Right forelimb (tissue), 1 donor: ENCODE results near the gene HGD.
"Not testable (repeated sequence)": the region's sequence is repeated elsewhere in the genome, so short reads cannot be mapped to it uniquely, and the experiment has no call there.

Source experiments
- DNase-seq: peaks from one replicate; pipeline ENCODE4 v3.0.0-alpha.2; 2018

HGD gene

GRCh38 chr3:120678331-120678947 is 3.6 kb downstream of the HGD start:
- DNase-seq = no peak

DNA sequence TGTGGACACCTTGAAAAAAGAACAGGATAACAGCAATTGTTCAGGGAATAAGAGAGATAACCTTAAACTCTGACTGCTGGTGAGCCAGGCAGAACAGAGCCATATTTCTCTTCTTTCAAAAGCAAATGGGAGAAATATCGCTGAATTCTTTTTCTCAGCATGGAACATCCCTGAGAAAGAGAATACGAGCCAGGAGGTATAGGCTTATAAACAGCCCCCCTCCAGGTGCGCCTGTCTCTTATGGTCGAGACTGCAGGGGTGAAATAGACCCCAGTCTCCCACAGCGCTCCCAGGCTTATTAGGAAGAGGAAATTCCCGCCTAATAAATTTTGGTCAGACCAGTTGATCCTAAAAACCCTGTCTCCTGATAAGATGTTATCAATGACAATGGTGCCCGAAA is 4.8 kb downstream of the HGD start:
- not testable (repeated sequence) for DNase-seq

GRCh38 chr3:120673116-120673515 is 8.9 kb downstream of the HGD start:
- DNase-seq = no peak

- DNase-seq = no peak
Observed at GRCh38 chr3:120670576-120670975, 11.5 kb downstream of the HGD start.

DNA sequence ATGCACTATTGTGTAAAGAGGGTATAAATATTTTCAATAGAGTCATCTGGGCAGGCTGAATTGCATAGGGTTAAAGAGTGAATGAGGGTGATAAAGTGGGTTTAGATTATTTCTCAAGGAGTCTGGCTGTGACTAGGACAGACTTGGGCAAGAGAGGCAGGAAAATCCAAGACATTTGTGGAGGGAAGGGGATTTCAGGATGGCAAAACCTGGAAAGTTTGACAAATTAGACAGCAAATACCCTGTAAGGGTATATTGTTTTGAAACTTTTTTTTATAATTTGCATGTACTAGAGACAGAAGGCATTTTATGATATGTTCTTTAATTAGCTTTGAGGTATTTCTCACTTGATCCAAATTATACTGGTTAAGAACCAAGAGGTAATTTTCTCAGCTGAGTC is 17.1 kb downstream of the HGD start:
- no peak for DNase-seq

DNA sequence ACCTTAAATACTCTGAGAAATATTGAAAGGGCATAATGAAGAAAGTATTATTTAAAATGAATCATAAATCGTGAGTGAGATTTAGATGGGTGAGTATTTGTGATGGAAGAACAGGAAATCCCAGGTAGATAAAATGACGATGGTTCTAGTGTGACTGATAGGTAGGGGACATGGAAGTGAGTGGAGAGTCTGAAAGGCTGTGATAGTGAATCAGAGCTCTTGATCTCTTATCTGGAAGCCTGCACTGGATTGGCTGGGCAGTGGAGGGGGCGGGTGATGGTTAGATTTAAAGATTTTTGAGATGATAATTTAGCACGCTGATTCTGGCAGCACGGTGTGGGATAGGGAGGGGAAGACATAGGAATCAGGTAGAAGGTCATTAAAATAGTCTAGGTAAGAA is 20.1 kb downstream of the HGD start:
- no peak for DNase-seq

DNA sequence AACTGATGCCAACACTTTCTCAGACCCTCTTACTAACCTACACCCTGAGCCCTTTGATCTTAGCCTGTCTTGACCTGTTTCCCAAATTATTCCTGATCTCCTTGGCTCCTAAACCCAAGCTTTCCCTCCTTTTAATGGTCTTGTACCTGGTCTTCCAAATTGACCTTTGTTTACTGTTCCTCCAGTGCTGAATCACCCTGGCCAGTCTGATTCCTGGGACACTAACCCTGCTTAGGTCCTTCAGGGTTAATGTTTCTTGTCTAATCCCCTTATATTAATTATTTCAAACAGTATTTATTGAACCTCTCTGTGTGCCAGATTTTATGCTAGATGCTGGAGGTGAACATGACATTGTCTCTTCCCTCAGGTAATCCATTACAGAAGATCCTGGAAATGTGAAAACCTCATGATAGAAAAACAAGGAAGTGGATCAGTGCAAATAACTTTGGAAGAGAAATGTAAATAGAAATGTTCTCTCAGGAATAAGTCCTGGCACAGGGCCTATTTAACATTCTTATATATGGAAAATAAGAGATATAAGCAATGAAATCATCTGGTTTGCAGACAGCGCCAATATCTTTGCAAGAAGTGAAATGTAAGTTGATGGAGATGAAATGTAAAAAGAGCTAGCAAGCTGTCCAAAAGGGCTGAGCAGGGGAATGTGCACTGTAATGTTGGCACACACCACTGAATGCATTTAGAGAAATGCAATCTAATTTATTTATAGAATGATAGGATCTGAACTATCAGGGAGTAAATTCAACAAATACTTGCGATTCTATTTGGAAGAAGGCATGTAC is 20.7 kb downstream of the HGD start:
- DNase-seq = no peak

- DNase-seq = no peak
Observed at GRCh38 chr3:120659834-120660233, 22.2 kb downstream of the HGD start.

GRCh38 chr3:120659285-120659684 is 22.8 kb downstream of the HGD start:
- DNase-seq = no peak

DNA sequence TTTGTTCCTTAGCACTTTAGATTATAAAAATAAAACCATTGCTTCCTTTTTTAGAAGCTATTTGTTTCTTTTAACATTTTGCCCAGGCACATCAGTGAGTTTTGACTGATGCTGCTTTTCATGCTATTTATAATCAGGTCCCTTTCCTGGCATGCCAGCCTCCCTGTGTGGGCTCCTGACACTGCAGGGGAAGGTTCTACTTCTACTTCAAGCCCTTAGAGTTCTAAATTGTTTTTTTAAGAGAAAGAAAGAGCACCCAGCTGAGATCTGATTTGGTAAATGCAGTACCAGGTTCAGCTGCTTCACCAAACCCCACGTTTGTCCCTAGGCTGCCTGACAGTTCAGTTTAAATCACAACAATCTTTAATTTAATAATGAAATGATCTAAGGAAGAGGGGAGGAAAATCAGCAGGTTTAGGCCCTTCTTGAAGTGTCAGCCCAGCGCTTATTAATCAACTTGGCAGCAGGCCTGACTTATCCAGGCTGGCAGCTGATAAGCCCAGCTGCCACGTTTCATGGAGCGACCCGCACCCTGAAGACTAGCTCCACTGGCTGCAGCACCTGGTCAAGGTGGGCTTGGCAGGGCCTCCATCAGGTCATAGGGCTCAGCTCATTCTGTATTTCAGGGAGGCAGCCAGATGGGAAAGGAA is 29.0 kb downstream of the HGD start:
- no peak for DNase-seq

DNA sequence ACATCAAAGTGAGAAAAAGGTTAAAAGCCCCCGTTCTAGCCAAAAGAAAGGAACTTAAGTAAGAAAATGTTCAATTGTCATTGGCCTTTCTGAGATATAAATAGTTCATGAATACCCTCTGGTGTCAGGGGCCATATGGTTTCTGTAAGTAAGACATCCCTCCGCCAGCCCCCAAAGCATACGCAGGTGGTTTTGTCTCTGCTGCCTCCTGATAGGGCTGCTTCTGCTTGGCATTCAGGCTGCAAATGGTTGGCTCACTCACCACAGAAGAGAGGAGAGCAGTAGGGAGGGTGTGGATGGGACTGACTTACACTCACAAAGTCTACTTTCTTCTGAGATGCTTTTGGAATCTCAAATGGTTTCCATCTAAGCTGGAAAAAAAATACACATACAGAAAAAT is 29.8 kb downstream of the HGD start:
- no peak for DNase-seq

DNA sequence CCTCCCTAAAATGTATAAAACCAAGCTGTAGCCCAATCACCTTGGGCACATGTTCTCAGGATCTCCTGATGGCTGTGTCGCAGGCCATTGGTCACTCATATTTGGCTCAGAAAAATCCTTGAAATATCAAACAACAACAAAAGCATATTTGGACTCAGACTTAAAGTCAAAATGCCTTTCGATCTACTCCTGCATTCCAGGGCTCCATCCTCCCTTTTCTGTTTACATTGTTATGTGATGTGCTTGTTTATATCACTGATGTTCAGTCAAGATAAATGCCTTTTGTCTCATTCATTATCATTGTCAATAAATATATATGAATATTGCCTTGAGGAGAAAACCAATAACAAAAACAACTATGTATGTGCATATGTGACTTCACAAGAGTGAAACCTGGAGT is 31.7 kb downstream of the HGD start:
- DNase-seq = no peak

DNA sequence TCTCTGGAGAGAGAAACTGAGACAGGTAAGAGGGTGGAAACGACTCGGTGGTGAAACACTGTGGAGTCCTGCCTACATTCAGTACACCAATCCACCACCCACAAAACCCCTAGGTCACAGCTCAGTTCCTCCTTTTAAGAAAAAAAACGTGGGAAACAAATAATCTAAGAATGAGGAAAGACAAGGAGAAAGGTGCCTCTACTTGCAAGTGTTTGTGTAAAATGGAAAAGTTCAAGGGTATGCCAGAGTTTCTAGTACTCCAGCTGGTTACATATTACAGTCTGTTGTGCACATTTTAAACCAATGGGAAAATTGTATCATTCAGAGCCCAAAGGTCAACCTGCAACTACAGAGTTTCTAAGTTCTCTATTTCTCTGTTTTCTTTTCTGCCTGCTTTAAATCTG is 32.2 kb downstream of the HGD start:
- no peak for DNase-seq

DNA sequence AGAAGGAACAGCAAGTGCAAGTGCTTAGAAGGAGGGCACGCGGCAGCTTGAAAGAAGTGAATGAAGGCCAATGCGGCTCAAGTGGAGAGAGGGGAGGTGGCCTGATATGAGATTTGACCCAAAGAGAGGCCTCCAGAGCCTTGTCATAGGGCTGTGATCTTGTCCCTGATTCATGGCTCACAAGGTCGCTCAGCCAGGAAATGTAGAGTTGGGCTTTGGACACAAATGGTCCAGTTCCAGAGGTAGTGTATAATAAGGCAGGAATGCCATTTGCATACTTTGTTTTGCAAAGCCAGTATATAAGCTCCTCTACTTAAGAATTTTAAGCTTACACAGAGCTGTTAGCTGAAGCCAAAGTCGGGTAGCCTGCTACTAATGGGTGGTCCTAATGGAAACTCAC is 33.7 kb downstream of the HGD start:
- no peak for DNase-seq

- no peak for DNase-seq
Observed at GRCh38 chr3:120646771-120647432, 35.1 kb downstream of the HGD start.

GRCh38 chr3:120645083-120645845 is 36.8 kb downstream of the HGD start:
- DNase-seq = no peak

GRCh38 chr3:120642368-120642948 is 39.6 kb downstream of the HGD start:
- DNase-seq = no peak

DNA sequence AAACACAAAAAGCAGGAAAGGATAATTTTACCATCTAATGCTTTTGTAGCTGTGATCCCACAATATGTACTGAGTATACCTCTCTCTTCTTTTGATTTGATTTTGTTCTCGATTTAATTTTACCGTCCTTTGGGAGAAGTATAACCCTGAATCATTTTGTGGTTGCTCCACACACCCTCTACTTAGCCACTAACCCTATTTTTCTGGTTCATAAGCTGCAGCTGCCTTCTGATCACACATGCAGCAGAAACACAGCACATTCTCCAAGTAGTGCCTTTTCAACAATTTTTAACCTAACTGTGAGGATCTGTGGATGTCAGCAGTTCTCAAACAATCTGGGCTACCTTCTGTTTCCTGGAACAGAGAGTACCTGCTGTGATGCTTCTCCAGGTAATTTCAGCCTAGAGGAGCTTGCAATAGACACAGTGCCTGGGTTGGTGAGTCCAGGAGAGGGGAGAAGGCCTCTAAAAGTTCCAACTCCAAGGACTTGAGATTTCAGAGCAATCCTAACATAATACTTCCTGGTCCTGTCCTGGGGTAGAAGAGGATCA is 40.3 kb downstream of the HGD start:
- no peak for DNase-seq

DNA sequence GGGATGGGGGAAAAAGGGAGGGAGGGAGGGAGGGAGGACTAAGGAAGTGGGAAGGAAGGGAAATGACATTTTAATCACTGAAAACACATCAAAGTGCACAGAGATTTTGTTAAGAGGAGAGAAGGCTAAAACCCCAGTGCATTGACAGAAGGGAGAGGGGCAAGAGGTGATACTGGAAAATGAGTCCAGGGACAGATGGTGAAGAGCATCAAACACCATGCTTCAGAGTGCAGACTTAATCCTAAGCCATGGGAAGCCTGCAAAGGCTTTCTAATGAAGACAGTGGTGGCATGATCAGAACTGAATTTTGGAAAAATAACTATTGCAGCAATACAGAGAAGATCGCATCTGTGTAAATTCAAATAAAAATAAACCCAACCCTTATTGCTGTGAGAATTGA is 41.8 kb downstream of the HGD start:
- DNase-seq = no peak

GRCh38 chr3:120638820-120639219 is 43.2 kb downstream of the HGD start:
- not testable (repeated sequence) for DNase-seq

DNA sequence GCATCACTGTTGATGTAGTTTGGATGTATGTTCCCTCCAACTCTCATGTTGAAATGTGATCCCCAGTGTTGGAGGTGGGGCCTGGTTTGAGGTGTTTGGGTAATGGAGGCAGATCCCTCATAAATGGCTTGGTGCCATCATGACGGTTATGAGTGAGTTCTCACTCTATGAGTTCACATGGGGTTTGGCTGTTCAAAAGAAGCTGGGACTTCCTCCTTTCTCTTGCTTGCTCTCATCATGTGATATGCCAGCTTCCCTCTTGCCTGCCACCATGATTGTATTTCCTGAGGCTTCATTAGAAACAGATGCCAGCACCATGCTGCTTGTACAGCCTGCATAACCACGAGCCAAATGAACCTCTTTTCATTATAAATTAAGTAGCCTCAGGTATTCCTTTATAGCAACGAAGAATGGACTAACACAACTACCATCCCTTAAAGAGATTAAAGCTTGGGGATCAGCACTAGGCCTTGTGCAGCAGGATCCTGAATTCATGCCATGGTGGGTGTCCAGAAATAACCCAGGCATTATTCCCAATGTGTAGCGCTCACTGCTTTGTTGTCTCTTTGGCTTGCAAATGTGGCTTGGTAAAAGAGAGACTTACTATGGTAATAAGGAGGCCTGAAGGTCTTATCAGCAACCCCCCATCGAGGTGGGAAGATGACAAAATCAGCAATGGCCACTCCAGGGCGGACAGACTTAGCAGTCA is 44.0 kb downstream of the HGD start:
- DNase-seq = no peak
